ENCODE results near the gene ACOT8.

Gene ACOT8

DNA sequence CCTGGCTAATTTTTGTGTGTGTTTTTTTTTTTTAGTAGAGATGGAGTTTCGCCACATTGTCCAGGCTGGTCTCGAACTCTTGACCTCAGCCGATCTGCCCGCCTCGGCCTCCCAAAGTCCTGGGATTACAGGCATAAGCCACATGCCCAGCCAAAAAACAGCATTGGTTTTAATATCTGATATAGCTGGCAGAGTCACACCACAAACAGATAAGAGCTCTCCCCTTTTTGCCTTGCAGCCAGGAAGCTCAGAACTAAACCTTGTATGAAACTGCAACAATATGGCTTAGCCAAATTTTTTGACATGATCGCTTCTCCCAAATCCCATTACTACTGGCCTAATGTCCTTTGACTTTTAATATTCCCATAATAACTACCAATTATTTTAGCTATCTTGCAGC is 4.9 kb downstream of the ACOT8 start:
- Histone ChIP-seq H3K36me3 (ENCODE audit: control insufficient read depth in 2 of 2, insufficient read depth in 2 of 2, low read length in 2 of 2) (peaks cover 22 to 26% of the 10 kb centered on the region in 2 donors), H3K4me1 (ENCODE audit: control insufficient read depth in 2 of 2, insufficient read depth in 2 of 2, low read length in 2 of 2) (peaks cover 11 to 18% of the 10 kb centered on the region in 2 donors), H3K4me3 (ENCODE audit: low read length in 2 of 2) (no peak overlapping the region), H3K9me3 (ENCODE audit: control insufficient read depth in 2 of 2, low read length in 2 of 2) (no peaks in the 10 kb centered on the region), H3K27me3 (ENCODE audit: control insufficient read depth in 2 of 2, insufficient read depth in 2 of 2, low read length in 2 of 2) (no peaks in the 10 kb centered on the region), H3K27ac (ENCODE audit: low read depth in 2 of 2, low read length in 2 of 2) (no peak overlapping the region), H3K9ac (ENCODE audit: low read depth in 1 of 2, low read length in 2 of 2) (no peak overlapping the region)

DNA sequence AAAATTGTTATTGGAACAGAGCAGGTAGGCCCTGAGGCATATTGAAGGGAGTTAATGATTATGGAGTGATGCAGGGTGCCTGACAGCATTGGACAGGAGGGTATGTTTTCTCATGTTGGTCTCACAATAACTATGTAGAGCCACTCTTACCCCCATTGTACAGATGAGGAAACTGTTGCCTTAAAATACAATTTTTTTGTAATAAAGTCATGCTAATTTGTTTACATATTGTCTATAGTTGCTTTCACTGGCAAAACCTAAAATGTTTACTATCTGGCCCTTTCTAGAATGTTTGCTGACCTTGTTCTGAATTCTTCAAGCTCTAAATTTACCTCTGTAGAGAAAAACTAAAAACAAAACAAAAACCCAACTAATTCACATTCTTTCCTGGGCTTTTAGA is 5.7 kb downstream of the ACOT8 start:
- H3K9ac ChIP-seq (ENCODE audit: low read depth in 1 of 2, low read length in 2 of 2), result no peak overlapping the region
- H3K4me3 ChIP-seq (ENCODE audit: low read length in 2 of 2), result no peak overlapping the region
- H3K9me3 ChIP-seq (ENCODE audit: control insufficient read depth in 2 of 2, low read length in 2 of 2), result no peaks in the 10 kb centered on the region
- no peak overlapping the region for H3K27ac ChIP-seq (ENCODE audit: low read depth in 2 of 2, low read length in 2 of 2)
- peaks cover 11 to 15% of the 10 kb centered on the region in 2 donors for H3K4me1 ChIP-seq (ENCODE audit: control insufficient read depth in 2 of 2, insufficient read depth in 2 of 2, low read length in 2 of 2)
- peaks cover 24 to 32% of the 10 kb centered on the region in 2 donors for H3K36me3 ChIP-seq (ENCODE audit: control insufficient read depth in 2 of 2, insufficient read depth in 2 of 2, low read length in 2 of 2)
- H3K27me3 ChIP-seq (ENCODE audit: control insufficient read depth in 2 of 2, insufficient read depth in 2 of 2, low read length in 2 of 2), result no peaks in the 10 kb centered on the region

DNA sequence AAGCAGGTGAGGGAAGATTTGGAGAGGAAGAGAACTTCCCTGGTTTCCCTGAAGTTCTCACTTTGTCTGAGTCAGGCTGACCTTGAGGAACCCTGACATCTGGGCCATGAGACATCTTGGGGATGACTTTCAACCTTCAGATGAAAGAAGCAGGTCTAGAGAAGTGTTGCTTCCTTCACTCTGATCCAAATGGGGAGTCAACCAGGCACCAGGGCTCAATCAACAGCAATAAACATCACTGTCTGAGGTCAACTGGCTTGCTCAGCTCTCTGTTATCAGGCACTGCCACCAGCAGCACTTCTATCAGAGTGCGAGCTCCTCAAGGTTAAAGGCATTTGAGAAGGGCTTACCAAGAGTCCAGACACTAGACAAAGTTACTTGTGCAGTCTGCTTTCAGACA is 6.3 kb downstream of the ACOT8 start:
- peaks cover 29 to 36% of the 10 kb centered on the region in 2 donors for H3K36me3 ChIP-seq (ENCODE audit: control insufficient read depth in 2 of 2, insufficient read depth in 2 of 2, low read length in 2 of 2)

DNA sequence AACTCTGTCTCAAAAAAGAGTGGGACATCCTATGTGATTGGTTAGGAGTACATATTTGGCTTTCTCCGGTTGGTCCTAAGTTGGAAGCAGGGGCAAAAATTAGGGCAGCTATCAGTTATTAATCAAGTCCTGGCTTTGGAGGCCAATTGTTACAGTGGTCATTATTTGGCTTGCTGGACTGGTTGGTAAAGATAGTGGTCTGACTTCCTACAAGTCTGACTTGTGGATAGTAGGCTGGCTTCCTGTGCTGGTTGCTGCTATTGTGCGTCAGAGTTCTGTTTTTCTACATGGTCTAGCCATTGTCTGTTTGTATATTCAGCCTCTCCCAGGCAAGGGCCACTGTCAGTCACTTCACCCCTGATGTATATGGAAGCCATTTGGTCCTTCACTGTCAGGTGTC is 7.0 kb downstream of the ACOT8 start:
- H3K36me3 ChIP-seq (ENCODE audit: control insufficient read depth in 2 of 2, insufficient read depth in 2 of 2, low read length in 2 of 2), result peaks cover 32 to 41% of the 10 kb centered on the region in 2 donors

More for the DNA sequence above, 6.3 kb downstream of the ACOT8 start:
- no peak overlapping the region for H3K4me3 ChIP-seq (ENCODE audit: low read length in 2 of 2)
- no peak overlapping the region for H3K9ac ChIP-seq (ENCODE audit: low read depth in 1 of 2, low read length in 2 of 2)
- H3K27me3 ChIP-seq (ENCODE audit: control insufficient read depth in 2 of 2, insufficient read depth in 2 of 2, low read length in 2 of 2), result no peaks in the 10 kb centered on the region
- peaks cover 9 to 10% of the 10 kb centered on the region in 2 donors for H3K4me1 ChIP-seq (ENCODE audit: control insufficient read depth in 2 of 2, insufficient read depth in 2 of 2, low read length in 2 of 2)
- no peak overlapping the region for H3K27ac ChIP-seq (ENCODE audit: low read depth in 2 of 2, low read length in 2 of 2)
- H3K9me3 ChIP-seq (ENCODE audit: control insufficient read depth in 2 of 2, low read length in 2 of 2), result no peaks in the 10 kb centered on the region

DNA sequence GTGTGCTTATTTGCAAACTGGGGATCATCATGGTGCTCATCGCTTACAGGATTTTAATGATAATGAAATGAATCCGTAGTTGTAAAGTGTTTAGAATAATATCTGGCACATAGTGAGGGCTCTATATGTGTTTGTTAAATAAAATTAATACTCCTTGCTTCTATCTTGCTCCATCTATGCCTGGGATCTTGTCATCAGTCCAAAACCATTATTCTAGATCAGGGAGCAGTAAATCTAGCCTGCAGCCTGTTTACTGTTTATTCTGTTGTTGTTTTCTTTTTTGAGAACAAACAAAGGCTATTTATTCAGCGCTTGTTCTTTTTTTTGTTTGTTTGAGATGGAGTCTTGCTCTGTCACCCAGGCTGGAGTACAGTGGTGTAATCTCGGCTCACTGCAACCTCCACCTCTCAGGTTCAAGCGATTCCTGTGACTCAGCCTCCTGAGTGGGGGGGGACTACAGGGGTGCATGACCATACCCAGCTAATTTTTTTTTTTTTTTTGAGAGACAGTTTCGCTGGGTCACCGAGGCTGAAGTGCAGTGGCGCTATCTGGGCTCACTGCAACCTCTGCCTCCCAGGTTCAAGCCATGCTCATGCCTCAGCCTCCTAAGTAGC is 8.1 kb downstream of the ACOT8 start:
- Histone ChIP-seq H3K9me3 (ENCODE audit: control insufficient read depth in 2 of 2, low read length in 2 of 2) (no peaks in the 10 kb centered on the region), H3K36me3 (ENCODE audit: control insufficient read depth in 2 of 2, insufficient read depth in 2 of 2, low read length in 2 of 2) (peaks cover 41 to 43% of the 10 kb centered on the region in 2 donors), H3K4me3 (ENCODE audit: low read length in 2 of 2) (no peak overlapping the region), H3K27ac (ENCODE audit: low read depth in 2 of 2, low read length in 2 of 2) (no peak overlapping the region), H3K27me3 (ENCODE audit: control insufficient read depth in 2 of 2, insufficient read depth in 2 of 2, low read length in 2 of 2) (no peaks in the 10 kb centered on the region), H3K4me1 (ENCODE audit: control insufficient read depth in 2 of 2, insufficient read depth in 2 of 2, low read length in 2 of 2) (no peaks in the 10 kb centered on the region), H3K9ac (ENCODE audit: low read depth in 1 of 2, low read length in 2 of 2) (no peak overlapping the region)

More for the DNA sequence above, 7.0 kb downstream of the ACOT8 start:
- H3K4me1 ChIP-seq (ENCODE audit: control insufficient read depth in 2 of 2, insufficient read depth in 2 of 2, low read length in 2 of 2), result peaks cover 6% of the 10 kb centered on the region in 2 donors
- no peak overlapping the region for H3K9ac ChIP-seq (ENCODE audit: low read depth in 1 of 2, low read length in 2 of 2)
- no peaks in the 10 kb centered on the region for H3K27me3 ChIP-seq (ENCODE audit: control insufficient read depth in 2 of 2, insufficient read depth in 2 of 2, low read length in 2 of 2)
- no peaks in the 10 kb centered on the region for H3K9me3 ChIP-seq (ENCODE audit: control insufficient read depth in 2 of 2, low read length in 2 of 2)
- H3K27ac ChIP-seq (ENCODE audit: low read depth in 2 of 2, low read length in 2 of 2), result no peak overlapping the region
- H3K4me3 ChIP-seq (ENCODE audit: low read length in 2 of 2), result no peak overlapping the region

DNA sequence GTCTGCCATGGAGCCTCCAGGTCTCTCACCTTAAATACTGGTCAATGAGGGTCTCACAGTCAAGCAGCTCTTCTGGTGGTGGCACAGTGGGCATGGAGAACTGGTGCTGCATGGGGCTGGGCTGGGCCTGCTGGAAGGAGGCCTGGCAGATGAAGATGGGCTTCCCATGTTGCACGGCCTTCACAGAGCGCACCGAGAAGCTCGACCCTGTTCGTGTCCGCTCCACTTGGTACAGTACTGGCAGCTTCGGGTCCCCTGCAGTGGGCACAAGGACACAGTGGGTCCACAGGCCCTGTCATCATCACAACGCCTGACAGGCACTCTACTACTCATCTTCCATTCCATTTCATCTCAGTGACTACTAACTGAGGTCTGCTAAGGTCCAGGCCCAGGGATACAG is 8.8 kb downstream of the ACOT8 start:
- Histone ChIP-seq H3K4me3 (ENCODE audit: low read length in 2 of 2) (no peak overlapping the region), H3K4me1 (ENCODE audit: control insufficient read depth in 2 of 2, insufficient read depth in 2 of 2, low read length in 2 of 2) (no peaks in the 10 kb centered on the region), H3K27ac (ENCODE audit: low read depth in 2 of 2, low read length in 2 of 2) (no peak overlapping the region), H3K9me3 (ENCODE audit: control insufficient read depth in 2 of 2, low read length in 2 of 2) (no peaks in the 10 kb centered on the region), H3K27me3 (ENCODE audit: control insufficient read depth in 2 of 2, insufficient read depth in 2 of 2, low read length in 2 of 2) (no peaks in the 10 kb centered on the region), H3K9ac (ENCODE audit: low read depth in 1 of 2, low read length in 2 of 2) (no peak overlapping the region), H3K36me3 (ENCODE audit: control insufficient read depth in 2 of 2, insufficient read depth in 2 of 2, low read length in 2 of 2) (peaks cover 46 to 50% of the 10 kb centered on the region in 2 donors)

DNA sequence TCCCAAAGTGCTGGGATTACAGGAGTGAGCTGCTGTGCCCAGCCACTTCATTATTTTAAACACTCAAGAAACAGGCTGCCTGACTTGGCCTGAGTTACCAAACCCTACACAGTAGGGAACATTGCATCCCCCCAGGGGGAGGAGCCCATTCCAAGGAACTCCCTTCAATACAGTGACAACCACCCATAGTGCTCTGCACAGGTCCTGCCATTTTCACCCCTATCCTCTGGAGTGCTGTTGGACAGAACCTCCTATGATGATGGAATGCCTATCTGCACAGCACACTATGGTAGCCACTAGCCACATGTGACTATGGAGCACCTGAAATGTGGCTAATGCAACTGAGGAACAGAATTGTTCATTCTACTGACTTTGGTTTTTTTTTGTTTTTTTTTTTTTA is 11.7 kb downstream of the ACOT8 start:
- H3K9ac ChIP-seq (ENCODE audit: low read depth in 1 of 2, low read length in 2 of 2), result no peak overlapping the region
- H3K4me1 ChIP-seq (ENCODE audit: control insufficient read depth in 2 of 2, insufficient read depth in 2 of 2, low read length in 2 of 2), result no peaks in the 10 kb centered on the region
- no peak overlapping the region for H3K4me3 ChIP-seq (ENCODE audit: low read length in 2 of 2)
- no peaks in the 10 kb centered on the region for H3K27me3 ChIP-seq (ENCODE audit: control insufficient read depth in 2 of 2, insufficient read depth in 2 of 2, low read length in 2 of 2)
- no peaks in the 10 kb centered on the region for H3K9me3 ChIP-seq (ENCODE audit: control insufficient read depth in 2 of 2, low read length in 2 of 2)
- H3K36me3 ChIP-seq (ENCODE audit: control insufficient read depth in 2 of 2, insufficient read depth in 2 of 2, low read length in 2 of 2), result peaks cover 51 to 63% of the 10 kb centered on the region in 2 donors
- no peak overlapping the region for H3K27ac ChIP-seq (ENCODE audit: low read depth in 2 of 2, low read length in 2 of 2)

DNA sequence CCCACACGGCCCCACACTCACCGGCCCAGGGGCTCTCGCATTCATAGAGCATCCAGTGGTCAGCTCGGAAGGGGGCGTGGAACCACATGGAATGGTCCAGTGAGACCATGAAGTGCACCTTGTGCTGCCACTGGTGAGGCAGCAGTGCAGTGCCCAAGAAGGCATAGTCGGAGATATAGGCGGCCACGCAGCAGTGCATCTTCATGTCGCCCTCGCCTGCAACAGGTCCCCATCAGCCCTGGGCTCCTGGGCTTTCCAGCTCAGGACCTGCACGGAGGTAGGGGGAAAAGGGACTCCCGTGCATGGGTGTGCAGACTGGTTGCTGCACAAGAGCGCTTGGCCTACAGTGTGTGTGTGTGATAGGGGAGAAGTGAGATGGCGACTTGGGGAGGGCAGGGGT is 13.7 kb downstream of the ACOT8 start:
- Histone ChIP-seq H3K9ac (ENCODE audit: low read depth in 1 of 2, low read length in 2 of 2) (no peak overlapping the region), H3K4me1 (ENCODE audit: control insufficient read depth in 2 of 2, insufficient read depth in 2 of 2, low read length in 2 of 2) (no peaks in the 10 kb centered on the region), H3K36me3 (ENCODE audit: control insufficient read depth in 2 of 2, insufficient read depth in 2 of 2, low read length in 2 of 2) (peaks cover 43 to 64% of the 10 kb centered on the region in 2 donors), H3K4me3 (ENCODE audit: low read length in 2 of 2) (no peak overlapping the region), H3K9me3 (ENCODE audit: control insufficient read depth in 2 of 2, low read length in 2 of 2) (no peaks in the 10 kb centered on the region), H3K27me3 (ENCODE audit: control insufficient read depth in 2 of 2, insufficient read depth in 2 of 2, low read length in 2 of 2) (no peaks in the 10 kb centered on the region), H3K27ac (ENCODE audit: low read depth in 2 of 2, low read length in 2 of 2) (no peak overlapping the region)

DNA sequence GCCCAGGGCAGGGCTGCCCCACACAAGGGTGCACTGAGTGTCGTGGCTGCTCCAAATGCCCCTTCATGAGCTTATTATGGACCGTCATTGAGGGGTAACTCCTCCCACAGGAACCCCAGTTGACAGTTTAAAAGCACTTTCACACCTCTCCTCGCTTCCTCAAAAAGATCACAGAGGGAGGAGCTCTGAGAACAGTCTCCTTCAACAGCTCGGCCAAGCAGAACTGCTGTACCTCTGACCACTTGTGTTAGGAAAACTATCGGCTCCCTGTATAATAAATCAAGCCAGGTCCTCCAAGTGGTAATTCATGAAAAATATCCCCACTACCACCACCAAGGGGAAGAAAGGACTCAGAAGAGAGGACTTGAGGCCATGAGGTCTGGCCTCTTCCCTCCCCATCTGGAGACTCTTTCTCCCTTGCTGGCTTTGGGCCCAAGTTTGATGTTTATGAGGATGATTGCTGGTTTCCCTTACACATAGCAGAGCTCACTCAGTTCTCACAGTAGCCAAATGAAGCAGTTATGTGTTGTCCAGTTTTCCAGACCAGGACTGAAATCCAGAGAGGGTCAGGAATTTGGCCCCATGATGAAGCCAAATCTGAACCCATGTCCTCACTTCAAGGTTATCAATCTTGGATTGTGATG is 14.9 kb downstream of the ACOT8 start:
- no peaks in the 10 kb centered on the region for H3K4me1 ChIP-seq (ENCODE audit: control insufficient read depth in 2 of 2, insufficient read depth in 2 of 2, low read length in 2 of 2)
- peak overlapping the region; percentile 1 to 9 for H3K27ac ChIP-seq (ENCODE audit: low read depth in 2 of 2, low read length in 2 of 2)
- no peak overlapping the region for H3K9ac ChIP-seq (ENCODE audit: low read depth in 1 of 2, low read length in 2 of 2)

DNA sequence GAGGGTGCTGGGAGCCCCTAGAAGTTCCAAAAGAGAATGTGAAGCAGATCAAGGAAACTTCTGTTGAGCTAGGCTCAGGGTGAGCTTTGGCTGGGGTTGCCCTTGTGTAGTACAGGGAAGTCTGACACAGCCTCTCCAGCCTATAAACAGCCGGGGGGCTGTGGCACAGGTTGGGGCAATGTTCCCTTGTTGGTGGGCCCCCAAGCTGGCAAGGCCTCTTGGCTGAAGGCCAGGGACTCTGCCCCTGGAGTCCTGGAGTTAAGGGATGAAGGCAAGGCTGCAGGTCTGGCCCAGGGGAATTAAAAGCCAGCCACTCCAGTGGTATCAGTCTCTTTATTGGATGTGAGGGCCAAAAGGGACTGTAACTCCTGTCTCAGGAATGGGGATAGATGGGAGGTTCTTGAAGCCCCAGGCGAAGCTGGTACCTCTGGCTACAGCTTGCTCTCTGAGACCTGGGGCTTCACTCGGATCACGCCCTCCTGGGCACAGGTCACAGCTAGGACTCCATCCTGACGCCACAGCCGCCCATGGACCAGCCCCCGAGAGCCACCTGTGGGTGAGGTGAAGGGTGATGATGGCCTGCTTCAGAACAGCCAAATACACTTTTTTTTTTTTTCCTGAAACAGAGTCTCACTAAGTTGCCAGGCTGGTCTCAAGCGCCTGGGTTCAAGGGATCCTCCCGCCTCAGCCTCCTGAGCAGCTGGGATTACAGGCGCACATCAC is 15.6 kb downstream of the ACOT8 start:
- H3K27ac ChIP-seq (ENCODE audit: low read depth in 2 of 2, low read length in 2 of 2), result peak overlapping the region in 1 of 2 donors; percentile 9
- no peak overlapping the region for H3K9ac ChIP-seq (ENCODE audit: low read depth in 1 of 2, low read length in 2 of 2)
- peaks cover 42 to 57% of the 10 kb centered on the region in 2 donors for H3K36me3 ChIP-seq (ENCODE audit: control insufficient read depth in 2 of 2, insufficient read depth in 2 of 2, low read length in 2 of 2)
- H3K4me3 ChIP-seq (ENCODE audit: low read length in 2 of 2), result no peak overlapping the region
- H3K4me1 ChIP-seq (ENCODE audit: control insufficient read depth in 2 of 2, insufficient read depth in 2 of 2, low read length in 2 of 2), result no peaks in the 10 kb centered on the region
- no peaks in the 10 kb centered on the region for H3K27me3 ChIP-seq (ENCODE audit: control insufficient read depth in 2 of 2, insufficient read depth in 2 of 2, low read length in 2 of 2)
- no peaks in the 10 kb centered on the region for H3K9me3 ChIP-seq (ENCODE audit: control insufficient read depth in 2 of 2, low read length in 2 of 2)

More for the DNA sequence above, 14.9 kb downstream of the ACOT8 start:
- Histone ChIP-seq H3K4me3 (ENCODE audit: low read length in 2 of 2) (no peak overlapping the region), H3K36me3 (ENCODE audit: control insufficient read depth in 2 of 2, insufficient read depth in 2 of 2, low read length in 2 of 2) (peaks cover 39 to 61% of the 10 kb centered on the region in 2 donors), H3K27me3 (ENCODE audit: control insufficient read depth in 2 of 2, insufficient read depth in 2 of 2, low read length in 2 of 2) (no peaks in the 10 kb centered on the region), H3K9me3 (ENCODE audit: control insufficient read depth in 2 of 2, low read length in 2 of 2) (no peaks in the 10 kb centered on the region)
